ENCODE measurements around the gene SNAPIN.

SNAPIN gene, protein sequence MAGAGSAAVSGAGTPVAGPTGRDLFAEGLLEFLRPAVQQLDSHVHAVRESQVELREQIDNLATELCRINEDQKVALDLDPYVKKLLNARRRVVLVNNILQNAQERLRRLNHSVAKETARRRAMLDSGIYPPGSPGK

DNA sequence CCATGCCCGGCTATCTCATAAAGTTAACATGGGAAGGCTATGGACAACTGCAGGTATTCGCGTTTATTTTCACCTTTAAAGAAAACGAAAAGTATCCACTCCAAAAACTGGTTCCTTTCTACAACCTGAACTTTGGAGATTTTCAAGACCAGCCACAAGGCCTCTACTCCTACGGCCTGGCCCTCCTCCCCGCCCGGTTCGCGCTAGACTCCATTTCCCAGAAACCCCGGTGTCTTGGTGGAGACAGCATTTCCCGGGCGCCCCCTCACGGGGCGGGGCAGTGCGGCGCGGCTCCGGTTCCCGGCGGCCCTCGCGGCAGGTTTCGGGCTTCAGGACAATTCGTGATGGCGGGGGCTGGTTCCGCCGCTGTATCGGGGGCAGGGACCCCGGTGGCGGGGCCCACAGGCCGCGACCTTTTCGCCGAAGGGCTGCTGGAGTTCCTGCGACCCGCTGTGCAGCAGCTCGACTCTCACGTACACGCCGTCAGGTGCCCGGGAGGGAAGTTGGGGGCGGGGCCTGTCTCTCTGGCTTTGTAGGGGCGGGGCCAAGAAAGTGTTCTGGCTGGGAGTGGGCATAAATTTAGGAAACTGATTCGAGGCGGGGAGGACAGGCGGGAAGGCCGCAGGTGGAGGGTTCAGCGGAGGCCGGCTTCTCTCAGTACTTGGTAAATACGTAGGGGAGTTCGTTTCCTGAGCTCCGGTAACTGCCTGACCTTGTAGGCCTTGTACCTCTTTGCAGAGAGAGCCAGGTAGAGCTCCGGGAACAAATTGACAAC lies at the start of gene SNAPIN:
SNAPIN (plus strand) TSS at position 304 of the 775 bp plus-strand sequence; CDS start at position 345, 41 bp downstream.
- peak; percentile 82 for FAIRE-seq
- peak; percentile 82 for DNase-seq (ENCODE audit: insufficient read length, low spot score)

- DNase-seq (ENCODE audit: insufficient read length, low spot score) (no peak), FAIRE-seq (no peak)
These were observed 49.5 kb upstream of the SNAPIN start for GRCh38 chr1:153608742-153609584.

GRCh38 chr1:153609585-153609907 lies 49.0 kb upstream of the SNAPIN start:
- no peak for FAIRE-seq
- DNase-seq (ENCODE audit: insufficient read length, low spot score) = no peak

- FAIRE-seq (no peak), DNase-seq (ENCODE audit: insufficient read length, low spot score) (no peak)
These were observed 48.2 kb upstream of the SNAPIN start for GRCh38 chr1:153610334-153610733.

DNA sequence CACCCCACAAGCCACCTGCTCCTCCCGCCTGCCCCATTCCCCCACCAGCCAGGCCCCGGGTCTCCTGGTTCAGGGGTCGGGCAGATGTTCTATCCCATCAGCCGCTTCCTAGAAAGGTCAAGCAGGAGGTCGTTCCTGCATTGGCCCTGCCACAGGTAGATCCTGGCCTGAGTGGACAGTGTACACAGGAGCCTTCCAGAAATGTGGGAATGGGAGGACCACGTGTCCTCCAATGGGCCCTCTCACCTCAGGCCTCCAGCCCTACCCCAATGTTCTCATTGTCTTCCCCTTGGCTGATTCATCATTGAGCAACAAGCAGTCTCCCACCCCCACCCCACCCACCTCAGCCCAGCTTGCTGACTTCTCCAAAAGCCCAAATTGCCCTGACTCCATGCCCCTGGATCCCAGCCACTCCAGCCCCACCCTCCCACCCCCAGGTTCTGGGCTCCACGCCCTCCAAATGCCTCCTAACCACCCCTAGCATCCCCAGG lies 47.6 kb upstream of the SNAPIN start:
- DNase-seq (ENCODE audit: insufficient read length, low spot score) (no peak), FAIRE-seq (no peak)

DNA sequence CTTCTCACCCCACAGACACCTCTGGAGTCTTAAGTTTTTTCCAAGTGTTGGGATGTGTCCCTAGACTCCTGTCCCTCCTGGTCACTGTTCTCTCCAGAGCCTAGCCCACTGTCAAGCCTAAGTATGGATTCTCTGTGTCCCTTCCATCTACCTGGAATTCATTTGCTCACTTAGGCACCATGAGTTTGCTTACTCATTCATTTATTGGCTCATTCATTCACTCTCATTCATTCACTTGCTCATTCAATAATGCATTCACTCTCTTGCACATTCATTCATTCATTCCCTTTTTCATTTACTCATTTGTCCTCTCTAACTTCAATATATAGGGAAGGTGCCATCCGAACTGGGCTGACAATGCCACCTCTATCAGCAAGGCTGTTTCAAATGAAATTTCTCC lies 47.1 kb upstream of the SNAPIN start:
- FAIRE-seq = no peak
- DNase-seq (ENCODE audit: insufficient read length, low spot score) = no peak

- no peak for DNase-seq (ENCODE audit: insufficient read length, low spot score)
- FAIRE-seq = no peak
These were observed 46.3 kb upstream of the SNAPIN start for GRCh38 chr1:153612111-153612754.

- DNase-seq (ENCODE audit: insufficient read length, low spot score) (no peak), FAIRE-seq (no peak)
These were observed 45.7 kb upstream of the SNAPIN start, which contains the start of gene S100A16 for GRCh38 chr1:153612755-153613331. TSS of gene S100A16 (minus strand) at chr1:153613137. CDS start at chr1:153608151, 4,986 bp downstream.

GRCh38 chr1:153613406-153613805 lies 45.1 kb upstream of the SNAPIN start:
- no peak for FAIRE-seq

DNA sequence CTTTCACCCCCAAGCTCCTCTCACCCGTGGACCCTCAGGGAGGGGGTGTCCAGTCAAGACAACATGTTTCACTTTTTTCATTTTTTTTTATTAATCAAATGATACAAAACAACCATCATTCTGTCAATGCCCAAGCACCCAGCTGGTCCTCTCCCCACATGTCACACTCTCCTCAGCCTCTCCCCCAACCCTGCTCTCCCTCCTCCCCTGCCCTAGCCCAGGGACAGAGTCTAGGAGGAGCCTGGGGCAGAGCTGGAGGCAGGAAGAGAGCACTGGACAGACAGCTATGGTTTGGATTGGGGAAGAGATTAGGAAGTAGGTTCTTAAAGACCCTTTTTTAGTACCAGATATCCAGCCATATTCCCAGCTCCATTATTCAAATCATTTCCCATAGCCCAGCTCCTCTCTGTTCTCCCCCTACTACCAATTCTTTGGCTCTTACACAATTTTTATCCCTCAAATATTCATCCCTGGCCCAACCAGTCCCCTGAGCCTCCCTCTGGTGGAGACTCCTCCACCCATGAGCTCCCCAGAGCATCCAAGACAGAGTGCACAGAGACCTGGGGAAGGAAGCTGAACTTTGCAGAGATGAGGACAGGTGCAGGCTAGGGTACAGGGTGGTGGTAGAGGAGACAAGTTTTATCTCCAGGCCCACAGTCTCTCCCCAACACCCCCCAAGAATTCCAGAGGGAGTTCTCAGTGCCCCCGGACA lies 44.2 kb upstream of the SNAPIN start:
- no peak for DNase-seq (ENCODE audit: insufficient read length, low spot score)
- FAIRE-seq = no peak

More at GRCh38 chr1:153613406-153613805, 45.1 kb upstream of the SNAPIN start:
- no peak for DNase-seq (ENCODE audit: insufficient read length, low spot score)

GRCh38 chr1:153614906-153615305 lies 43.6 kb upstream of the SNAPIN start:
- FAIRE-seq = no peak

GRCh38 chr1:153615406-153615805 lies 43.1 kb upstream of the SNAPIN start:
- DNase-seq (ENCODE audit: insufficient read length, low spot score) (no peak), FAIRE-seq (no peak)

More at GRCh38 chr1:153614906-153615305, 43.6 kb upstream of the SNAPIN start:
- DNase-seq (ENCODE audit: insufficient read length, low spot score) = no peak

GRCh38 chr1:153616144-153616916 lies 42.2 kb upstream of the SNAPIN start, which contains the start of gene S100A14:
TSS of gene S100A14 (minus strand) at chr1:153616325. CDS start at chr1:153615858, 467 bp downstream.
- DNase-seq (ENCODE audit: insufficient read length, low spot score) (no peak), FAIRE-seq (no peak)

- FAIRE-seq (no peak), DNase-seq (ENCODE audit: insufficient read length, low spot score) (no peak)
These were observed 41.6 kb upstream of the SNAPIN start for GRCh38 chr1:153616917-153617311.

DNA sequence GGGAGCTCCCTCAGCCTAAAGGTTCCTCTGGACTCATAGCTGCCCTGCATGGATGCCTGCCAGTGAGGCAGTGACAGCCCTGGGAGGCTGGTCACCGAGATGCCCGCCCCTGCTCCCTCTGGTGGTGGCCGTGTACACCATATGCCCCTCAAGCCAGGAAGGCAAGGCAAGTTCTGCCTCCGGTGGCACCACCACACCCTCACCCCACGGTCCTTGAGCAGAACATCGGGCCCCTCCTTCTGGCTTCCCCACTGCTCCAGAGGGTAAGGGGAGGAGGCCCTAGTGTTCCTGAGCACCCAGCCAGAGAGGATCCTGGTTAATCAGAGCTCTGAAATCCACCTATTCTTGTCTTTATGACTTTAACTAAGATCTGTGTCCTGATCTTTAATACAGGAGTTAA lies 40.8 kb upstream of the SNAPIN start:
- FAIRE-seq (peak; percentile 66), DNase-seq (ENCODE audit: insufficient read length, low spot score) (peak; percentile 81)

DNA sequence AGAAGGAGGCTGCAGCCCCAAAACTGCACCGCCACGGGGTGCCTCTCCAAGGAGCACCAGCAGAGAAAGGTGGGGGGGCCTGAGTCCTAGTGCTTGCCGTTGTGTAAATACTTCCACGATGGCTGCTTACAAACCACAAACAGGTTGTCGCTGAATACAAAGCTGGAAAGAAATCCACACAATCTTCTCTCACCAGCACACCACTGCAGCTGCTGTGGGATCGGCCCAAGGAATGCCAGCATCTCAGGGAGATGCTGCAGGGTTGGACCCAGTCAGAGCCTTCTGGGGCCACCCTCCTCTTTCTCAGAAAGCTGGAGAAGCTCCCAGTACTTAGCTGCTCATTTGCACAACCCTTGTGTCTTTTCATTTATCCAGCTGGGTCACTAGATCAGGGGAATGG lies 39.3 kb upstream of the SNAPIN start:
- no peak for DNase-seq (ENCODE audit: insufficient read length, low spot score)
- FAIRE-seq = no peak

DNA sequence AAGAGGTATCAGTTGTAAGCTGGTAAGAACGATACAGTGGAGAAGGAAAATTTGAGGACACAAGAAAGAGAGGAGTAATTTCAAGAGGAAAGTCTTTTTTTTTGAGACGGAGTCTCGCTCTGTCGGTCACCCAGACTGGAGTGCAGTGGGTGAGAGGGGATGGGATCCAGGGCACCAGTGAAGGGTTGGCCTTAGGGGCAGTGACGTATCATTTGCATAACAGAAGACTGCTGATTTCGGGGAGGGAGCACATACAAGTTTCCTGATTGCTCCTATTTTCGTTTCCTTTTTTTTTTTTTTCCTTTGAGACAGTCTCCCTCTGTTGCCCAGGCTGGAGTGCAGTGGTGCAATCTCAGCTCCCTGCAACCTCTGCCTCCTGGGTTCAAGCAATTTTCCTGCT lies 35.4 kb upstream of the SNAPIN start:
- no peak for FAIRE-seq

GRCh38 chr1:153624965-153625611 lies 33.4 kb upstream of the SNAPIN start:
- no peak for FAIRE-seq
- no peak for DNase-seq (ENCODE audit: insufficient read length, low spot score)

More for the DNA sequence above, 35.4 kb upstream of the SNAPIN start:
- no peak for DNase-seq (ENCODE audit: insufficient read length, low spot score)

Measured in GM19239 (cell line).